ENCODE data around the gene PLK3. TPM values are rescaled to one million over a fixed set of nuclear protein-coding genes. Genes with fewer than 3 reads are reported as not detected.
"Not testable (repeated sequence)": the region's sequence is repeated elsewhere in the genome, so short reads cannot be mapped to it uniquely, and the experiment has no call there.

Gene PLK3
- total RNA-seq, 1 experiment from 2014 or later = 27.7 TPM

GRCh38 chr1:44808063-44808937 is 8.1 kb downstream of the PLK3 start, which contains the start of gene BTBD19:
Gene BTBD19, plus strand, starts transcription at chr1:44808523. Its CDS starts 298 bp downstream, at chr1:44808821.
- peak; percentile 84 for DNase-seq (ENCODE audit: low read depth)

- peak; percentile 69 for DNase-seq (ENCODE audit: low read depth)
Observed at GRCh38 chr1:44808938-44809917, 9.1 kb downstream of the PLK3 start.

DNA sequence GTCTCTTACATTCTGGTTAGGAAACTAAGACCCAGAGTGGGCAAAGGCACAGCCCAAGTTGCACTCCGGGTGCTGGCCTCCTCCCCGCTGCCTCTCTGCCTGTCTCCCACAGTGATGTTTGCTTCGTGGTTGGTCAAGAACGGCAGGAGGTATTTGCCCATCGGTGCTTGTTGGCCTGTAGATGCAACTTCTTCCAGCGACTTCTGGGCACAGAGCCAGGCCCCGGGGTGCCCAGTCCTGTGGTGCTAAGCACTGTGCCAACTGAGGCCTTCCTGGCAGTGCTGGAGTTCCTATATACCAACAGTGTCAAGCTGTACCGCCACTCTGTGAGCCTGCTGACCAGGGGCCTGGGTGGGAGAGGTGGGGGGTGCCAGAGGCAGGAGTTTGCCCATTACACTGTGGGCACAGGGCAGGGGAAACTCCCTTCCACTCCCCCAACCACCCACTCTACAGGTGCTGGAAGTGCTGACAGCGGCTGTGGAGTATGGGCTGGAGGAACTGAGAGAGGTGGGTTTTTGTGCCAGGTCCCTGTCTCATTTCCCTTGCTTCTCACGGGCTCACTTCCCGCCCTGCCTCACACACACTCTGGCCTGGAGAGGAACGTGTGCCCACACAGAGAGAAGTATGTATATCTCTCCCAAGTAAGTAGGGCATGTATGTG is 10.1 kb downstream of the PLK3 start:
- no peak for DNase-seq (ENCODE audit: low read depth)

- DNase-seq (ENCODE audit: low read depth) = not testable (repeated sequence)
Observed at GRCh38 chr1:44810762-44811105, 10.6 kb downstream of the PLK3 start.

DNA sequence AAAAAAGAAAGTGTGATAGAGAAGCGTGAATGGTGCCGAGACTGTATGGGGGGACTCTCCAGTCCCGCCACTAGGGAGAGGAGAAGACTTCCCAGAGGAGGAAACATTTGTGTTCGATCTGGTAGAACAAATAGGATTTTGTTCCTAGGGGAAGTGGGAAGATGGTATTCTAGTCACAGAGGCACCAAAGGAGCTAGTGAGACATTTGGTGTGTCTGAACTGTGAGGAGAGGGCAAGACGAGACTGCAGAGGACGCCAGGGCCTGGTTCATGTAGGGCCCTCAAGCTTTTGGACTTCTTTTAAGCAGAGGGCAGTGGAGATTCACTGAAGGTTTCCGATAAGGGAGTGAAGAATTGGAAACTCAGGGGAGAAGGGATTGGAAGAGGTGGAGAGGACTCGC is 11.1 kb downstream of the PLK3 start:
- no peak for DNase-seq (ENCODE audit: low read depth)

DNA sequence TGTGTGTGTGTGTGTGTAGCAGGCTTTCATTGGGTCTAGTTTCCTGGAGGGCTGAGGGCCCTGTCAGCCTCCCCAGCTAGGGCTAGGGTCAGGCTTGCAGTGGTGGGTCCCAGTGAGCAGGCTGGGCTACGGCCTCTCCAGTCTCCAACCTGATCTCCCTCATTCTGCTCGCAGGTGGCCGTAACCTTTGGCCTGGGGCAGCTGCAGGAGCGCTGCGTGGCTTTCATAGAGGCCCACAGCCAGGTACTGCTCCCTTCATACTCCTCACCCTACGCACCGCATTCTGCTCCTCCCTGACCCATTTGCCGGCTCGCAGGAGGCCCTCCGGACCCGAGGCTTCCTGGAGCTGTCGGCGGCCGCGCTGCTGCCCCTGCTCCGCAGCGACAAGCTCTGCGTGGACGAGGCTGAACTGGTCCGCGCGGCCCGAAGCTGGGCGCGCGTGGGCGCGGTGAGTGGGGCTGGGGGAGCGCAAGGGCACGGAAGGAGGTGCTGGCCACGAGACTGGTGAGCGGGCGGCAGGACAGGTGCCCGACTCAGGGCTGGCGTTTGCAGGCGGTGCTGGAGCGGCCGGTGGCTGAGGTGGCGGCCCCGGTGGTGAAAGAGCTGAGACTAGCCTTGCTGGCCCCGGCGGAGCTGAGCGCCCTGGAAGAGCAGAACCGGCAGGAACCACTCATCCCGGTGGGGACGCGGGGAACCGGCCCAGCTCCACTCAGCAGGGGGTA is 12.8 kb downstream of the PLK3 start:
- no peak for DNase-seq (ENCODE audit: low read depth)

DNA sequence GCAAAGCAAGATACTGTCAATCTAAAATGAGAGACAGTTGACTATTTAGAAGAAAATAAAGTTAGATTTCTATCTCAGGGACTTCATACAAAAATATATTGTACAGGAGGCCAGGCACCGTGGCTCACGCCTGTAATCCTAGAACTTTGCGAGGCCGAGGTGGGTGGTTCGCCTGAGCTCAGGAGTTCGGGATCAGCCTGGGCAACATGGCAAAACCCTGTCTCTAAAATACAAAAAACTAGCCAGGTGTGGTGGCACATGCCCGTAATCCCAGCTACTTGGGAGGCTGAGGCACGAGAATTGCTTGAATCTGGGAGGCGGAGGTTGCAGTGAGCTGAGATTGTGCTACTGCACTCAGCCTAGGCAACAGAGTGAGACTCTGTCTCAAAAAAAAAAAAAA is 15.7 kb downstream of the PLK3 start:
- DNase-seq (ENCODE audit: low read depth) = not testable (repeated sequence)

GRCh38 chr1:44817307-44817706 is 17.1 kb downstream of the PLK3 start:
- no peak for DNase-seq (ENCODE audit: low read depth)

DNA sequence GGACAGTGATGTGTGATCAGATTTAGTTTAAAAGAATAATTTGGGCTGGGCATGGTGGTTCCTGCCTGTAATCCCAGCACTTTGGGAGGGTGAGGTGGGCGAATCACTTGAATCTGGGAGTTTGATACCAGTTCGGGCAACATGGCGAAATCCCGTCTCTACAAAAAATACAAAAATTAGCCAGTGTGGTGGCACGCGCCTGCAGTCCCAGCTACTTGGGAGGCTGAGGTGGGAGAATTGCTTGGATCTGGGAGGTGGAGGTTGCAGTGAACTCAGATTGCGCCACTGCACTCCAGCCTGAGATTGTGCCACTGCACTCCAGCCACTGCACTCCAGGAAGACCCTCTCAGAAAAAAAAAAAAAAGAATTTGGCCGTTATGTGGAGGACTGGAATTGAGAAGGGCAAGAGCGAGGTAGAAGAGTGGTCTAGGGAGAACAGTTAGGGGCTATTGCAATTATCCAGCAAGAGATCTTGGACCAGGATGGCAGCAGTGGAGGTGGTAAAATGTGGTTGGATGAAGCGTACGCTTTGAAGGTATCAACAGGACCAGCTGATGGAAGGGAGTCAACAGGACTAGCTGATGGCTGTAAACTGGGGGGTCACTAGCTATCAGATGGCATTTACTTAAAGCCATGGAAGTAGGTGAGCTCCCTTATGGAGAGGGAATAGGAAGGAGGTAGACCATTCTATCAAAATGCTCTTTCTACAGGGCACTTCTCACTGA is 17.8 kb downstream of the PLK3 start:
- no peak for DNase-seq (ENCODE audit: low read depth)

DNA sequence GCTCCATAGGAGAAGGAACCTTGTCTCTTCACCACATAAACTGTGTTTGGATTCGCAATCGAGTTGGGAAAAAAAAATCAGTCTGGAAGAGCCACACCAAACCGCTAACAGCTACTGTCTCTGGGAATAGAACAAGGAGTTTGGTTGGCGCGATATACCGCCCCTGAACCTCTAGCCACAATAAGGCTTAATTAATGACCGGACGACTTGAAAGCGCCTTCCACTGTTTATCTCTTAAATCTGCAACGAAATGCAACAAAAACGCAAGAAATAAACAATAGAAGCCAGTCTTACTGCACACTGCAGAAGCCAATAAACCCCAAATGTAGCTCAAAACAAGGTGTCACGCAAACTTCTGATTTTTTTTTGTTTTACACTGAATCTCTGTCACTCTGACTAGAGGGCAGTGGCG is 19.0 kb downstream of the PLK3 start:
- DNase-seq (ENCODE audit: low read depth) = no peak

GRCh38 chr1:44819608-44820327 is 19.6 kb downstream of the PLK3 start:
- peak; percentile 98 for DNase-seq (ENCODE audit: low read depth)

GRCh38 chr1:44820328-44821239 is 20.4 kb downstream of the PLK3 start:
- no peak for DNase-seq (ENCODE audit: low read depth)

- DNase-seq (ENCODE audit: low read depth) = no peak
Observed at GRCh38 chr1:44821240-44821715, 21.1 kb downstream of the PLK3 start.

DNA sequence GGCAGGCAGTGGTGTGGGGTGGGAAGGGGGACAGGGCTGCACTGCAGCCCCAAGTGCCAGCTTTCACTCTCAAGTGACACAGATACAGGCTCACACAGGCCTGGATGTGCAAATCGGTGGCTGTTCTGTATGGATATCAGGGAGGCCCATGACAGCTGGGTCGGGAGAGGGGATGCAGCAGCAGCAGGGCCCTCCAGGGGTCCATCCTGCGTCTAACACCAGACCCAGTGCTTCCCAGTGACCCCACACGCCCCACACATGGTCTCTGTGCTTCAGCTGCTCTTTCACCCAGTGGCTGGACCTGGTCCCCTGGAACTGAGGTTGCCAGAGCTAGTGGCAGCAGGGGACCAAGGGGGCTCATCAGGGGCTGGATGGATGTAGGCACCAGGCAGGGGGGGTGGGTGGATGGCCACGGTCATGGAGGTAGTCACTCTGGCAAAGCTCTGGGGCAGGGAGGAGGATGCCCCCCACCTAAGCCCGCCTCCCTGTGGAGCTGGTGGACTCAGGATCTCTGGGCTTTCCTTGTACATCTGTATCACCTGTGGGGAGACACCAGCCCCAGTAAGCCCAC is 22.0 kb downstream of the PLK3 start:
- no peak for DNase-seq (ENCODE audit: low read depth)

- DNase-seq (ENCODE audit: low read depth) = no peak
Observed at GRCh38 chr1:44822981-44823451, 22.8 kb downstream of the PLK3 start.

GRCh38 chr1:44824392-44824791 is 24.2 kb downstream of the PLK3 start:
- DNase-seq (ENCODE audit: low read depth) = not testable (repeated sequence)

GRCh38 chr1:44826375-44827196 is 26.4 kb downstream of the PLK3 start:
- DNase-seq (ENCODE audit: low read depth) = no peak
